Measurements from ENCODE around the gene LPAR1. TPM values are rescaled to one million over a fixed set of nuclear protein-coding genes. Genes with fewer than 3 reads are reported as not detected.

Gene LPAR1
- polyA plus RNA-seq, 3 donors, result 15.1 to 18.1 (median 17.5) TPM

DNA sequence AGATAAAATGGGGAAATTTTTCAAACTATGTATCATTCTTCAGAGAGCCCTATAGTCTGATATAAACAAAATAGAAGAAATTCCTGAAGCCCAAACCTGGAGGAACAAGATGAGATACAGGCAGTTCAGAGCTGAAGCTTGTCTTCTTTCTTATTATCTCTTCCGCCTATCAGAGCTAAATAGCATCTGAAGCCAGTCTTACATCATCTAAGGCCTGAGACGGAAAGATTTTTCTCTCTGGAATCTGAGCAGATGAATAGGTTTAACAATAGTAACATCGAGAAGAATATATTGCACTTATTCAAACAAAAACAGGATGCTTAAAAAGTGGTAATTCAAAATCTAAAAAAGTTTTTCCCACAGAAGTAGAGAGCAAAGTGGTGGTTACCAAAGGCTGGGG, 59.8 kb downstream of the LPAR1 start:
- no peaks in the 10 kb centered on the region for H3K9me3 ChIP-seq (replicated peaks in 1 of 2; ENCODE audit: control insufficient read depth in 1 of 2, insufficient read depth in 1 of 2, low read length in 2 of 2)
- peaks cover 8 to 20% of the 10 kb centered on the region in 2 donors for H3K4me1 ChIP-seq (ENCODE audit: control insufficient read depth in 1 of 2, insufficient read depth in 2 of 2, low read length in 2 of 2)
- no peak overlapping the region for H3K9ac ChIP-seq (ENCODE audit: insufficient read depth, low read length, poor library complexity, severe bottlenecking)
- H3K79me2 ChIP-seq (ENCODE audit: insufficient read depth, low read length), result no peaks in the 10 kb centered on the region
- no peaks in the 10 kb centered on the region for H3K36me3 ChIP-seq (replicated peaks in 1 of 2; ENCODE audit: control insufficient read depth in 1 of 2, insufficient read depth in 2 of 2, low read length in 2 of 2)
- peak overlapping the region in 1 of 7 donors; percentile 41 for H3K27ac Mint-ChIP-seq
- intact Hi-C loops (cut with micrococcal nuclease), result no loop called here
- H3K27ac ChIP-seq (ENCODE audit: low read depth in 1 of 2, low read length in 2 of 2), result no peak overlapping the region
- DNase-seq, result no peak
- H3K36me3 Mint-ChIP-seq, result peaks cover 4 to 21% of the 10 kb centered on the region in 2 donors
- TF ChIP-seq CTCF (IDR thresholded peaks at IDR 0.05), result no peak
- WGBS (ENCODE audit: insufficient coverage), result no CpG with 5 or more reads among the region's 3 CpGs
- H3K27me3 Mint-ChIP-seq (ENCODE audit: low read depth in 3 of 3), result peaks cover 1 to 3% (median 3%) of the 10 kb centered on the region in 3 donors
- H4K20me1 ChIP-seq (ENCODE audit: insufficient read depth, low read length), result peaks cover 93% of the 10 kb centered on the region
- peaks cover 23% of the 10 kb centered on the region for H3K4me1 Mint-ChIP-seq
- H3K4me3 Mint-ChIP-seq, result peak overlapping the region in 1 of 2 donors; percentile 23
- no peak overlapping the region for H2AFZ ChIP-seq (ENCODE audit: insufficient read depth, low read depth, low read length, poor library complexity, severe bottlenecking)
- no peak overlapping the region for H3K4me3 ChIP-seq (replicated peaks in 1 of 3; ENCODE audit: low read depth in 2 of 3, low read length in 3 of 3)
- H3K9me3 Mint-ChIP-seq, result peaks cover 0 to 2% (median 0%) of the 10 kb centered on the region in 7 donors
- no peak overlapping the region for H3K4me2 ChIP-seq (replicated peaks; ENCODE audit: extremely low read depth, low read length, poor library complexity, severe bottlenecking)
- peaks cover 0 to 3% of the 10 kb centered on the region in 2 donors for H3K27me3 ChIP-seq (ENCODE audit: control insufficient read depth in 2 of 2, insufficient read depth in 2 of 2, low read length in 2 of 2)

DNA sequence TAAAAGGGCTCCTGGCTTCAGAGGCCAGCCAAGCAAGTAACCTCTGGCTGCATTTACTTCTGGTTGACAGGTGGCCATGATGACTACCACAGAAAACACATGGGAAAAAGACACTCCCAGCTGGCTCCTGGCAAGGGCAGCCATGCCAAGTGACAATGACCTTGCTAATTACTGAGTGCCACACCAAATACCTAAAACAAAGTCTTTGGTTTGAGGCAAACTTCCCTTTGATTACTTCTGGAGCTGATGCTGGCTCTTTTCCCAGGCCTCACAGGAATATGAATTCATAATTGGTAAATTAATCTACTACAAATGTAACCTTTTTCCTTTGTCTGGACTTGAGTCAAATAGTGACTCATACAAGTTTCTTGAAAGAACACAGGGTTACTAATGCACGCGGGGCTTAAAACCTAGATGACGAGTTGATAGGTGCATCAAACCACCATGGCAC, 61.0 kb downstream of the LPAR1 start:
- no peak overlapping the region for H3K4me2 ChIP-seq (replicated peaks; ENCODE audit: extremely low read depth, low read length, poor library complexity, severe bottlenecking)
- H3K79me2 ChIP-seq (ENCODE audit: insufficient read depth, low read length), result no peaks in the 10 kb centered on the region
- Mint-ChIP-seq H3K27me3 (ENCODE audit: low read depth in 3 of 3) (peaks cover 5 to 6% (median 5%) of the 10 kb centered on the region in 3 donors), H3K4me1 (peaks cover 20% of the 10 kb centered on the region), H3K27ac (no peak overlapping the region), H3K4me3 (no peak overlapping the region), H3K36me3 (peaks cover 7 to 31% of the 10 kb centered on the region in 2 donors), H3K9me3 (peaks cover 0 to 2% (median 0%) of the 10 kb centered on the region in 7 donors)
- no peak for DNase-seq
- intact Hi-C loops (cut with micrococcal nuclease), result no loop called here
- no peak overlapping the region for H3K27ac ChIP-seq (ENCODE audit: low read depth in 1 of 2, low read length in 2 of 2)
- no peaks in the 10 kb centered on the region for H3K9me3 ChIP-seq (replicated peaks in 1 of 2; ENCODE audit: control insufficient read depth in 1 of 2, insufficient read depth in 1 of 2, low read length in 2 of 2)
- 100% methylated on average over 1 of the region's 3 CpGs for WGBS (ENCODE audit: insufficient coverage)
- peaks cover 0 to 3% of the 10 kb centered on the region in 2 donors for H3K27me3 ChIP-seq (ENCODE audit: control insufficient read depth in 2 of 2, insufficient read depth in 2 of 2, low read length in 2 of 2)
- peaks cover 8 to 20% of the 10 kb centered on the region in 2 donors for H3K4me1 ChIP-seq (ENCODE audit: control insufficient read depth in 1 of 2, insufficient read depth in 2 of 2, low read length in 2 of 2)
- H3K4me3 ChIP-seq (replicated peaks in 1 of 3; ENCODE audit: low read depth in 2 of 3, low read length in 3 of 3), result no peak overlapping the region
- TF ChIP-seq CTCF (IDR thresholded peaks at IDR 0.05), result no peak
- H2AFZ ChIP-seq (ENCODE audit: insufficient read depth, low read depth, low read length, poor library complexity, severe bottlenecking), result no peak overlapping the region
- peaks cover 95% of the 10 kb centered on the region for H4K20me1 ChIP-seq (ENCODE audit: insufficient read depth, low read length)
- H3K36me3 ChIP-seq (replicated peaks in 1 of 2; ENCODE audit: control insufficient read depth in 1 of 2, insufficient read depth in 2 of 2, low read length in 2 of 2), result peaks cover 0 to 9% of the 10 kb centered on the region in 2 donors
- H3K9ac ChIP-seq (ENCODE audit: insufficient read depth, low read length, poor library complexity, severe bottlenecking), result no peak overlapping the region
